Stimulated activated naive CD8-positive, alpha-beta T cell treated with anti-CD3 and anti-CD28 coated beads, Interleukin-15, Interleukin-2, amounts not matched to agents 100 ng/mL and 50 ng/mL, for 24 hours (primary cell): ENCODE results near the gene LYSMD3.
A peak's percentile ranks its signal among the peaks of the same experiment; 100 is the strongest.

Source experiments
- H3K27ac Mint-ChIP-seq: one replicate; pipeline ENCODE4 v1.8.0; 2021; ENCODE audit warnings: mild to moderate bottlenecking, mixed read lengths
- H3K27me3 Mint-ChIP-seq: one replicate; pipeline ENCODE4 v1.8.0; 2021; ENCODE audit warnings: mixed read lengths
- H3K36me3 Mint-ChIP-seq: one replicate; pipeline ENCODE4 v1.8.0; 2021; ENCODE audit warnings: low read depth, mixed read lengths
- H3K4me1 Mint-ChIP-seq: one replicate; pipeline ENCODE4 v1.8.0; 2021; ENCODE audit warnings: low read depth, mixed read lengths
- H3K4me3 Mint-ChIP-seq: one replicate; pipeline ENCODE4 v1.8.0; 2021; ENCODE audit warnings: mild to moderate bottlenecking, mixed read lengths
- H3K9me3 Mint-ChIP-seq: one replicate; pipeline ENCODE4 v1.8.0; 2021; ENCODE audit warnings: mixed read lengths

Gene LYSMD3

GRCh38 chr5:90479611-90480385, 49.6 kb downstream of the LYSMD3 start:
- H3K4me1 Mint-ChIP-seq, result peaks cover 23% of the 10 kb centered on the region
- peaks cover 28% of the 10 kb centered on the region for H3K36me3 Mint-ChIP-seq
- H3K27ac Mint-ChIP-seq, result no peak overlapping the region
- no peaks in the 10 kb centered on the region for H3K9me3 Mint-ChIP-seq
- H3K4me3 Mint-ChIP-seq, result no peak overlapping the region
- no peaks in the 10 kb centered on the region for H3K27me3 Mint-ChIP-seq

DNA sequence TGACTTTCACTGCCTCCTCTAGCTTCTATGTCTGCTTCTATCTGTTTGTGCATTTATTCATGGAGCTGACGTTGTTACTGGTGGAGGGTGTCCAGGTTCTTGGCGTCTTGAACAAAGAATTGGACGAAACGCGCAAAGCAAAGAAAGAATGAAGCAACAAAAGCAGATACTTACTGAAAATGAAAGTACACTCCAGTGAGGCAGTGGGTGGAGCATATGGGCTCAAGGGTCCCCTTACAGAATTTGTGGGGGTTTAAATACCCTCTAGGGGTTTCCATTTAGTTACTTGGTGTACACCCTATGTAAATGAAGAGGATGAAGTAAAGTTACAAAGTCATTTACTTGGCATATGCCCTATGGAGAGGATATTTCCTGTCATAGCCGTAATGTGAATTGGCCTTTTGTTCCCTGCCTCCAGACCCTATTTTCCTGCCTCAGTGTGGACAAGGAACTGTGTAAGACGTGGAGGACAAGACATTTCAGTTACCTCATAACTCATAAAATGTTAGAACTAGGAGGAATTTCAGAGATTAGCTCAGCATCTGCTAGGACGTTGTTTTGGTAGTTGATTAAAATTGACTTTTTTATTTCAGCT, 51.7 kb downstream of the LYSMD3 start:
- H3K27ac Mint-ChIP-seq, result no peak overlapping the region
- H3K4me1 Mint-ChIP-seq, result peaks cover 33% of the 10 kb centered on the region
- peaks cover 19% of the 10 kb centered on the region for H3K36me3 Mint-ChIP-seq
- no peak overlapping the region for H3K4me3 Mint-ChIP-seq
- H3K9me3 Mint-ChIP-seq, result no peaks in the 10 kb centered on the region
- no peaks in the 10 kb centered on the region for H3K27me3 Mint-ChIP-seq

- Mint-ChIP-seq H3K27ac (no peak overlapping the region), H3K9me3 (no peaks in the 10 kb centered on the region), H3K4me1 (peaks cover 37% of the 10 kb centered on the region), H3K27me3 (no peaks in the 10 kb centered on the region), H3K4me3 (no peak overlapping the region), H3K36me3 (peaks cover 19% of the 10 kb centered on the region)
Observed at GRCh38 chr5:90477073-90477472, 52.3 kb downstream of the LYSMD3 start.

DNA sequence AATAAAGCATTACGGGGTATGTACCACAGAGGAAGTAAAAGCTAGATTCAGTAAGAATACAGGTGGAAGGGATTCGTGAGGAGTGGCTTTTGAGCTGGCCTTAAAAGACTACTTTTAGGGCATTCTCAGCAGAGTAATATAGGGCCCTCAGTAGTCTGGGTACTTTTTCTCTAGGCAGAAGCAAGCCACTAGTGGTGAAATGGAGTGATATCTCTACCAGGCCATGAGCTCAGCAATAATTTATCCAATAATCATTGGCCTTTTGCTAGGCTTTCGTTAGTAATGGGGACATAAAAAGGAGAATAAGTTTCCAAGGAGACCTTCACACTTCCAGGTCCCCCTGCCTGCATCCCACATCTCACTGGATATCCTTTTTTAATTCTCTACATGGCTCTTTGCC, 53.0 kb downstream of the LYSMD3 start:
- H3K36me3 Mint-ChIP-seq, result peaks cover 21% of the 10 kb centered on the region
- peaks cover 39% of the 10 kb centered on the region for H3K4me1 Mint-ChIP-seq
- no peaks in the 10 kb centered on the region for H3K9me3 Mint-ChIP-seq
- H3K27ac Mint-ChIP-seq, result no peak overlapping the region
- H3K27me3 Mint-ChIP-seq, result no peaks in the 10 kb centered on the region
- peak overlapping the region; percentile 94 for H3K4me3 Mint-ChIP-seq

GRCh38 chr5:90475436-90475980, 53.9 kb downstream of the LYSMD3 start:
- peak overlapping the region; percentile 28 for H3K27ac Mint-ChIP-seq

GRCh38 chr5:90474235-90475107, 54.9 kb downstream of the LYSMD3 start, which contains the start of the genes MBLAC2 and POLR3G:
Gene MBLAC2 (minus strand): TSS chr5:90474771. CDS start chr5:90474292, 479 bp downstream.
Gene POLR3G (plus strand): TSS chr5:90474864. CDS start chr5:90485568, 10,704 bp downstream.
- Mint-ChIP-seq H3K9me3 (no peaks in the 10 kb centered on the region), H3K36me3 (peaks cover 37% of the 10 kb centered on the region), H3K4me1 (peaks cover 45% of the 10 kb centered on the region), H3K27ac (peak within 1 kb of the TSS; percentile 94), H3K4me3 (peak within 1 kb of the TSS; percentile 94), H3K27me3 (no peaks in the 10 kb centered on the region)

More at GRCh38 chr5:90475436-90475980, 53.9 kb downstream of the LYSMD3 start:
- H3K36me3 Mint-ChIP-seq, result peaks cover 26% of the 10 kb centered on the region
- peaks cover 45% of the 10 kb centered on the region for H3K4me1 Mint-ChIP-seq
- H3K27me3 Mint-ChIP-seq, result no peaks in the 10 kb centered on the region
- peak overlapping the region; percentile 94 for H3K4me3 Mint-ChIP-seq
- H3K9me3 Mint-ChIP-seq, result no peaks in the 10 kb centered on the region

GRCh38 chr5:90473396-90474234, 55.8 kb downstream of the LYSMD3 start:
- H3K9me3 Mint-ChIP-seq, result peaks cover 3% of the 10 kb centered on the region
- no peaks in the 10 kb centered on the region for H3K27me3 Mint-ChIP-seq
- peak overlapping the region; percentile 94 for H3K4me3 Mint-ChIP-seq
- peaks cover 45% of the 10 kb centered on the region for H3K4me1 Mint-ChIP-seq
- H3K27ac Mint-ChIP-seq, result peak overlapping the region; percentile 94
- H3K36me3 Mint-ChIP-seq, result peaks cover 45% of the 10 kb centered on the region

GRCh38 chr5:90472783-90473395, 56.5 kb downstream of the LYSMD3 start:
- Mint-ChIP-seq H3K4me1 (peaks cover 45% of the 10 kb centered on the region), H3K27ac (peak overlapping the region; percentile 94), H3K9me3 (peaks cover 9% of the 10 kb centered on the region), H3K27me3 (no peaks in the 10 kb centered on the region), H3K4me3 (peak overlapping the region; percentile 94), H3K36me3 (peaks cover 49% of the 10 kb centered on the region)
